Activated naive CD8-positive, alpha-beta T cell (primary cell): ENCODE data around the gene CHSY3.

Experiments
- H3K27ac Mint-ChIP-seq: one replicate; pipeline ENCODE4 v1.8.0; 2021; ENCODE audit warnings: mixed read lengths
- H3K27me3 Mint-ChIP-seq: one replicate; pipeline ENCODE4 v1.8.0; 2021; ENCODE audit warnings: mixed read lengths
- H3K36me3 Mint-ChIP-seq: one replicate; pipeline ENCODE4 v1.8.0; 2021; ENCODE audit warnings: mixed read lengths
- H3K4me1 Mint-ChIP-seq: one replicate; pipeline ENCODE4 v1.8.0; 2021; ENCODE audit warnings: low read depth, mixed read lengths
- H3K4me3 Mint-ChIP-seq: one replicate; pipeline ENCODE4 v1.8.0; 2021; ENCODE audit warnings: mild to moderate bottlenecking, mixed read lengths
- H3K9me3 Mint-ChIP-seq: one replicate; pipeline ENCODE4 v1.8.0; 2021; ENCODE audit warnings: low read depth, mixed read lengths

The CHSY3 gene

GRCh38 chr5:130025511-130025910, 121.2 kb downstream of the CHSY3 start:
- Mint-ChIP-seq H3K9me3 (no peaks in the 10 kb centered on the region), H3K27ac (no peak overlapping the region), H3K4me1 (no peaks in the 10 kb centered on the region), H3K27me3 (no peaks in the 10 kb centered on the region), H3K4me3 (no peak overlapping the region), H3K36me3 (no peaks in the 10 kb centered on the region)

- peaks cover 5% of the 10 kb centered on the region for H3K27me3 Mint-ChIP-seq
- H3K36me3 Mint-ChIP-seq, result no peaks in the 10 kb centered on the region
- no peak overlapping the region for H3K4me3 Mint-ChIP-seq
- no peaks in the 10 kb centered on the region for H3K9me3 Mint-ChIP-seq
- H3K27ac Mint-ChIP-seq, result no peak overlapping the region
- no peaks in the 10 kb centered on the region for H3K4me1 Mint-ChIP-seq
Observed at GRCh38 chr5:130032807-130033206, 128.5 kb downstream of the CHSY3 start.

GRCh38 chr5:130034566-130035210, 130.4 kb downstream of the CHSY3 start:
- Mint-ChIP-seq H3K9me3 (no peaks in the 10 kb centered on the region), H3K36me3 (no peaks in the 10 kb centered on the region), H3K4me1 (no peaks in the 10 kb centered on the region), H3K27ac (no peak overlapping the region), H3K4me3 (no peak overlapping the region), H3K27me3 (peaks cover 5% of the 10 kb centered on the region)

- Mint-ChIP-seq H3K4me1 (no peaks in the 10 kb centered on the region), H3K4me3 (no peak overlapping the region), H3K27ac (no peak overlapping the region), H3K27me3 (peaks cover 5% of the 10 kb centered on the region), H3K36me3 (no peaks in the 10 kb centered on the region), H3K9me3 (no peaks in the 10 kb centered on the region)
Observed at GRCh38 chr5:130035388-130035787, 131.1 kb downstream of the CHSY3 start.

GRCh38 chr5:130037905-130038304, 133.6 kb downstream of the CHSY3 start:
- no peak overlapping the region for H3K27ac Mint-ChIP-seq
- no peaks in the 10 kb centered on the region for H3K4me1 Mint-ChIP-seq
- no peaks in the 10 kb centered on the region for H3K36me3 Mint-ChIP-seq
- no peak overlapping the region for H3K4me3 Mint-ChIP-seq
- H3K9me3 Mint-ChIP-seq, result no peaks in the 10 kb centered on the region
- no peaks in the 10 kb centered on the region for H3K27me3 Mint-ChIP-seq

GRCh38 chr5:130043834-130044233, 139.6 kb downstream of the CHSY3 start:
- Mint-ChIP-seq H3K27ac (no peak overlapping the region), H3K4me1 (no peaks in the 10 kb centered on the region), H3K9me3 (no peaks in the 10 kb centered on the region), H3K36me3 (no peaks in the 10 kb centered on the region), H3K4me3 (no peak overlapping the region), H3K27me3 (no peaks in the 10 kb centered on the region)

- H3K36me3 Mint-ChIP-seq, result no peaks in the 10 kb centered on the region
- no peaks in the 10 kb centered on the region for H3K9me3 Mint-ChIP-seq
- H3K4me1 Mint-ChIP-seq, result no peaks in the 10 kb centered on the region
- H3K4me3 Mint-ChIP-seq, result no peak overlapping the region
- no peaks in the 10 kb centered on the region for H3K27me3 Mint-ChIP-seq
- H3K27ac Mint-ChIP-seq, result no peak overlapping the region
Observed at GRCh38 chr5:130045334-130045733, 141.1 kb downstream of the CHSY3 start.

GRCh38 chr5:130050585-130050984, 146.3 kb downstream of the CHSY3 start:
- Mint-ChIP-seq H3K9me3 (peaks cover 5% of the 10 kb centered on the region), H3K4me3 (no peak overlapping the region), H3K27ac (no peak overlapping the region), H3K27me3 (peaks cover 6% of the 10 kb centered on the region), H3K36me3 (no peaks in the 10 kb centered on the region), H3K4me1 (no peaks in the 10 kb centered on the region)

GRCh38 chr5:130052752-130053151, 148.5 kb downstream of the CHSY3 start:
- Mint-ChIP-seq H3K4me1 (no peaks in the 10 kb centered on the region), H3K27ac (no peak overlapping the region), H3K4me3 (no peak overlapping the region), H3K9me3 (peaks cover 5% of the 10 kb centered on the region), H3K36me3 (no peaks in the 10 kb centered on the region), H3K27me3 (peaks cover 6% of the 10 kb centered on the region)

GRCh38 chr5:130055572-130055971, 151.3 kb downstream of the CHSY3 start:
- Mint-ChIP-seq H3K27ac (no peak overlapping the region), H3K9me3 (peaks cover 5% of the 10 kb centered on the region), H3K27me3 (peaks cover 14% of the 10 kb centered on the region), H3K4me3 (no peak overlapping the region), H3K36me3 (no peaks in the 10 kb centered on the region), H3K4me1 (no peaks in the 10 kb centered on the region)

- no peaks in the 10 kb centered on the region for H3K4me1 Mint-ChIP-seq
- no peaks in the 10 kb centered on the region for H3K9me3 Mint-ChIP-seq
- no peaks in the 10 kb centered on the region for H3K36me3 Mint-ChIP-seq
- H3K4me3 Mint-ChIP-seq, result no peak overlapping the region
- no peak overlapping the region for H3K27ac Mint-ChIP-seq
- H3K27me3 Mint-ChIP-seq, result peaks cover 9% of the 10 kb centered on the region
Observed at GRCh38 chr5:130061746-130062145, 157.5 kb downstream of the CHSY3 start.

- Mint-ChIP-seq H3K36me3 (no peaks in the 10 kb centered on the region), H3K4me1 (no peaks in the 10 kb centered on the region), H3K27ac (no peak overlapping the region)
Observed at GRCh38 chr5:130063603-130064002, 159.3 kb downstream of the CHSY3 start.

GRCh38 chr5:130064484-130064883, 160.2 kb downstream of the CHSY3 start:
- Mint-ChIP-seq H3K36me3 (no peaks in the 10 kb centered on the region), H3K4me1 (no peaks in the 10 kb centered on the region), H3K9me3 (no peaks in the 10 kb centered on the region), H3K27me3 (peaks cover 4% of the 10 kb centered on the region), H3K27ac (no peak overlapping the region), H3K4me3 (no peak overlapping the region)

More at GRCh38 chr5:130063603-130064002, 159.3 kb downstream of the CHSY3 start:
- Mint-ChIP-seq H3K4me3 (no peak overlapping the region), H3K27me3 (peaks cover 6% of the 10 kb centered on the region), H3K9me3 (no peaks in the 10 kb centered on the region)

GRCh38 chr5:130065617-130066016, 161.4 kb downstream of the CHSY3 start:
- Mint-ChIP-seq H3K4me1 (no peaks in the 10 kb centered on the region), H3K27ac (no peak overlapping the region)

GRCh38 chr5:130066644-130067043, 162.4 kb downstream of the CHSY3 start:
- Mint-ChIP-seq H3K4me3 (no peak overlapping the region), H3K36me3 (no peaks in the 10 kb centered on the region), H3K4me1 (no peaks in the 10 kb centered on the region), H3K9me3 (no peaks in the 10 kb centered on the region), H3K27me3 (no peaks in the 10 kb centered on the region), H3K27ac (no peak overlapping the region)

More at GRCh38 chr5:130065617-130066016, 161.4 kb downstream of the CHSY3 start:
- no peaks in the 10 kb centered on the region for H3K27me3 Mint-ChIP-seq
- no peaks in the 10 kb centered on the region for H3K36me3 Mint-ChIP-seq
- H3K9me3 Mint-ChIP-seq, result no peaks in the 10 kb centered on the region
- no peak overlapping the region for H3K4me3 Mint-ChIP-seq

GRCh38 chr5:130067364-130067763, 163.1 kb downstream of the CHSY3 start:
- H3K4me3 Mint-ChIP-seq, result no peak overlapping the region
- no peaks in the 10 kb centered on the region for H3K9me3 Mint-ChIP-seq
- H3K27ac Mint-ChIP-seq, result no peak overlapping the region
- H3K27me3 Mint-ChIP-seq, result peaks cover 2% of the 10 kb centered on the region
- H3K36me3 Mint-ChIP-seq, result no peaks in the 10 kb centered on the region
- no peaks in the 10 kb centered on the region for H3K4me1 Mint-ChIP-seq
